DOHH2 (cell line): ENCODE results near the gene ARMC8.

Experiments
- H3F3A ChIP-seq: fragments of 200-600 bp; sonication (generic), shearing (Covaris generic); 2 replicates; pipeline ENCODE4 v1.6.0; 2016; ENCODE audit warnings: antibody characterized with exemption, mild to moderate bottlenecking; ENCODE audit not compliant: control insufficient read depth, insufficient read depth
- H3K27ac ChIP-seq: fragments of 200-600 bp; sonication (generic); 2 replicates; pipeline ENCODE4 v1.5.1; 2014; ENCODE audit warnings: low read depth, mild to moderate bottlenecking, low read length, moderate library complexity
- H3K27me3 ChIP-seq: fragments of 200-600 bp; sonication (generic); 2 replicates; pipeline ENCODE4 v1.6.1; 2014; ENCODE audit warnings: mild to moderate bottlenecking, low read length, mixed read lengths; ENCODE audit not compliant: control insufficient read depth
- H3K36me3 ChIP-seq: fragments of 200-600 bp; sonication (generic); 2 replicates; pipeline ENCODE4 v1.6.1; 2014; ENCODE audit warnings: mild to moderate bottlenecking, low read length, moderate library complexity, mixed read lengths; ENCODE audit not compliant: control insufficient read depth
- H3K4me1 ChIP-seq: fragments of 200-600 bp; sonication (generic); 2 replicates; pipeline ENCODE4 v1.6.1; 2014; ENCODE audit warnings: mild to moderate bottlenecking, low read length, mixed read lengths; ENCODE audit not compliant: control insufficient read depth
- H3K4me2 ChIP-seq: fragments of 200-600 bp; sonication (generic); 2 replicates; pipeline ENCODE4 v1.6.0; 2014; ENCODE audit warnings: mild to moderate bottlenecking, low read length, moderate library complexity
- H3K4me3 ChIP-seq: fragments of 200-600 bp; sonication (generic); 2 replicates; pipeline ENCODE4 v1.5.1; 2014; ENCODE audit warnings: mild to moderate bottlenecking, low read length, mixed read lengths
- H3K79me2 ChIP-seq: fragments of 200-600 bp; sonication (generic); 2 replicates; pipeline ENCODE4 v1.6.1; 2014; ENCODE audit warnings: mild to moderate bottlenecking, low read length, mixed read lengths; ENCODE audit not compliant: control insufficient read depth
- H3K9me2 ChIP-seq: fragments of 200-600 bp; sonication (generic); replicated peaks from 2 replicates; pipeline ENCODE4 v1.6.1; 2014; ENCODE audit warnings: mild to moderate bottlenecking, low read length, mixed read lengths; ENCODE audit not compliant: control insufficient read depth
- H3K9me3 ChIP-seq: fragments of 200-600 bp; sonication (generic); 2 replicates; pipeline ENCODE4 v1.6.1; 2014; ENCODE audit warnings: antibody characterized with exemption, low read length, mixed read lengths; ENCODE audit not compliant: control insufficient read depth, insufficient read depth
- H4K20me1 ChIP-seq: fragments of 200-600 bp; sonication (generic); 2 replicates; pipeline ENCODE4 v1.6.0; 2014; ENCODE audit warnings: low read depth, mild to moderate bottlenecking, antibody characterized with exemption, low read length, moderate library complexity; ENCODE audit not compliant: control insufficient read depth, insufficient read depth
- EZH2phosphoT487 ChIP-seq: fragments of 200-600 bp; sonication (generic); IDR thresholded peaks from 2 replicates; pipeline ENCODE4 v1.6.1; 2017; ENCODE audit warnings: borderline replicate concordance, mild to moderate bottlenecking, antibody characterized with exemption, low read length, moderate library complexity, mixed read lengths
- TF ChIP-seq, protein P1 (sequence below): fragments of 200-600 bp; sonication (generic); IDR thresholded peaks from one replicate; pipeline ENCODE4 v1.5.1; 2014; ENCODE audit warnings: antibody characterized with exemption, mild to moderate bottlenecking, low read depth, low read length; ENCODE audit not compliant: poor library complexity, severe bottlenecking

ARMC8 gene

DNA sequence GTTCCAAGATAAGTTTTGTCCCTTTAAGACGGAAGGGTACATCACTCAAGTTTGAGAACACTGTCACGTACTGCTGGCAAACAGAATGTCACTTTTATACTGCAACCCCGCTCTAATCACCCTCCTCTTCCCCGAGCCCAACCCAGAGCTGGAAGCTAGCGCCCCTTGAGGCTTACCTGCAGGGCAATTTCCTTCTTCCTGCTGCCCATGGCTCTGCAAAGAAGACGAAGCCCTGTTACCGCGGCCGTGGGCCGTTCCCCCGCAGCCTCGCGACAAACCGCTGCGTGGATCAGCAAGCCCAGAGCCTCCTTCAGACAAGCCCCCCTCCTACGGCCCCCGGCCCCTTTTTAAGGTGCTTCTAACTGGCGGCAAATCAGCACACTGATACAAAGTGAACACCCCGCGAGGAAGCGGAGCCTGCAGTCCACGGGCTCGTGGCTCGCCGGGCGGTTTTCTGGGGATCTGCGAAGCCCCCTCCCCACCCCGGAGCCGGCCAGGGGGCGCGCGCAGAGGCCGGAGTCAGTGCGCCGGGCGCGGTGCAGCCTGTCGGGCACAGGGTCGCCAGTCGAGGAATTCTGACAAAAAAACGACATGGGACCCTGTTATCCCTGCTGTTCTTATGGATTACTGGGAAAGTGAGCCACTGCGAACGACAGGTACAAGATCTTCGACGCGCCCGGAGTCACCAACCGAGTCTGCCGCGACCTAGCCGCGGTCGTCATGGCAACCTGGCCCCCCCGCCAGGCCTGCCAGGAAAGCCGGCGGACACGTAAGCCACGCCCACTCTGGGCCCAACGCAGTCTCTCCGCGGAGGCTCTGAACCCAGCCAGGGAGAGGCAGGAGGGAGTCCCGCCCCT, 142.3 kb downstream of the ARMC8 start, which contains the start of gene NME9:
NME9 (minus strand) TSS at position 725 of the 857 bp plus-strand sequence; CDS start at position 209, 516 bp downstream.
- Histone ChIP-seq H3F3A (peaks cover 7% of the 10 kb centered on the region; the same call in 1 of the 2 replicates), H4K20me1 (no peaks in the 10 kb centered on the region), H3K27ac (no peak within 1 kb of the TSS), H3K36me3 (no peaks in the 10 kb centered on the region), H3K4me1 (peaks cover 15% of the 10 kb centered on the region), H3K79me2 (no peaks in the 10 kb centered on the region), H3K4me3 (peak within 1 kb of the TSS; percentile 72), H3K9me2 (no peaks in the 10 kb centered on the region), H3K4me2 (peak within 1 kb of the TSS; percentile 76), H3K27me3 (peaks cover 11% of the 10 kb centered on the region), H3K9me3 (no peaks in the 10 kb centered on the region)
- TF ChIP-seq, protein P1, sequence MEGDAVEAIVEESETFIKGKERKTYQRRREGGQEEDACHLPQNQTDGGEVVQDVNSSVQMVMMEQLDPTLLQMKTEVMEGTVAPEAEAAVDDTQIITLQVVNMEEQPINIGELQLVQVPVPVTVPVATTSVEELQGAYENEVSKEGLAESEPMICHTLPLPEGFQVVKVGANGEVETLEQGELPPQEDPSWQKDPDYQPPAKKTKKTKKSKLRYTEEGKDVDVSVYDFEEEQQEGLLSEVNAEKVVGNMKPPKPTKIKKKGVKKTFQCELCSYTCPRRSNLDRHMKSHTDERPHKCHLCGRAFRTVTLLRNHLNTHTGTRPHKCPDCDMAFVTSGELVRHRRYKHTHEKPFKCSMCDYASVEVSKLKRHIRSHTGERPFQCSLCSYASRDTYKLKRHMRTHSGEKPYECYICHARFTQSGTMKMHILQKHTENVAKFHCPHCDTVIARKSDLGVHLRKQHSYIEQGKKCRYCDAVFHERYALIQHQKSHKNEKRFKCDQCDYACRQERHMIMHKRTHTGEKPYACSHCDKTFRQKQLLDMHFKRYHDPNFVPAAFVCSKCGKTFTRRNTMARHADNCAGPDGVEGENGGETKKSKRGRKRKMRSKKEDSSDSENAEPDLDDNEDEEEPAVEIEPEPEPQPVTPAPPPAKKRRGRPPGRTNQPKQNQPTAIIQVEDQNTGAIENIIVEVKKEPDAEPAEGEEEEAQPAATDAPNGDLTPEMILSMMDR = peak; percentile 83
- no peak for TF ChIP-seq EZH2phosphoT487

DNA sequence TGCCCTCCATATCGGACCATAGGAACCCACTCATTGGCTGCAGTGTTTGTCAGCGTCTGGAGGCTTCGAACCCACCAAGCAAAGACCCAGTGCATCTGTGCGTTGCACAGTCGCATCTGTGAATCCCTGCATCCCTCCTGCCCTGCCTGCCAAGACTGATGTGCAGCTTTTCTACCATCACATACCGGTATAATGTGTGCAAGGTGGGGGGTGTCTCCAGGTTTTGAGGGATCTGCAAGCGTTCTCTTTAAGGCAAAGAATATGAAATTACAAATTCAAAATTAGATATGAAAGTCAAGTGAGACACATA, 142.8 kb downstream of the ARMC8 start:
- peaks cover 15% of the 10 kb centered on the region for H3K4me1 ChIP-seq
- no peaks in the 10 kb centered on the region for H4K20me1 ChIP-seq
- H3F3A ChIP-seq = peaks cover 7% of the 10 kb centered on the region; the same call in 1 of the 2 replicates
- TF ChIP-seq EZH2phosphoT487 = no peak
- peaks cover 17% of the 10 kb centered on the region for H3K27me3 ChIP-seq
- H3K36me3 ChIP-seq = no peaks in the 10 kb centered on the region
- no peaks in the 10 kb centered on the region for H3K9me2 ChIP-seq
- H3K4me3 ChIP-seq = peak overlapping the region; percentile 72
- no peak overlapping the region for H3K27ac ChIP-seq
- H3K79me2 ChIP-seq = no peaks in the 10 kb centered on the region
- no peaks in the 10 kb centered on the region for H3K9me3 ChIP-seq
- H3K4me2 ChIP-seq = peak overlapping the region; percentile 76

DNA sequence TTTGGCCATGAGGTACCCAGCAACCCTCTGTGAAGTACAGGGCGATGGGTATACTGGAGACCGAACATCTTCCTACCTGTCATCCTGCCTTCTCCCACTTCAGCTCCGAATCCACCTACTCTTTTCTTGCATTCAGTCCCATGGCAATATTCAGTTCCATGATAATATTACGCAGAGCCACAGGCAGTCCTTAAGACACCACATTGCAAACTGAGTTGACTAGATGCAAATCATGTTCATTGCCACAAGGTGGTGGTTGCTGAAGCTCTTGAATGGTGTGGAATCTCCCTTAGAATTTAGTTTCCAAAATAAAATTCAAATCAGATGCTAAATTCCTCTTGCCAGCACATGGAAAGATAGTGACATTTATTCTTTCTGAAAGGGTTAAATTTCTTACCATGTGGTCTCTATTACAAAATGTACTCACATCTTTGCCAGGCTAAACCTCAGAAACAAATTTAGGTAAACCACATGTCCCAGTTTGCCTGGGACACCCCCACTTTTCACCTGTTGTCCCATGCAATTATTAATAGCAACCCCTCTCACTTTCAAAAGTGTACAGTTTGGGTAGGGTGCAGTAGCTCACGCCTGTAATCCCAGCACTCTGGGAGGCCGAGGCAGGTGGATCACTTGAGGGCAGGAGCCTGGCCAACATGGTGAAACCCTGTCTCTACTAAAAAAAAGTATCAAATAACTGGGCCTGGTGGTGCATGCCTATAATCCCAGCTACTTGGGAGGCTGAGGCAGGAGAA, 144.2 kb downstream of the ARMC8 start:
- TF ChIP-seq, protein P1 = peak; percentile 29
- no peak for TF ChIP-seq EZH2phosphoT487
- Histone ChIP-seq H3K9me3 (no peaks in the 10 kb centered on the region), H3K4me3 (no peak overlapping the region), H3K4me2 (no peak overlapping the region), H3K79me2 (no peaks in the 10 kb centered on the region), H3K27ac (no peak overlapping the region), H3K36me3 (no peaks in the 10 kb centered on the region), H4K20me1 (no peaks in the 10 kb centered on the region), H3K27me3 (peaks cover 26% of the 10 kb centered on the region), H3K4me1 (peaks cover 15% of the 10 kb centered on the region), H3K9me2 (no peaks in the 10 kb centered on the region), H3F3A (peaks cover 7% of the 10 kb centered on the region; the same call in 1 of the 2 replicates)
